ENCODE results near the gene PLCB1. TPM values are rescaled to one million over a fixed set of nuclear protein-coding genes. Genes with fewer than 3 reads are reported as not detected.

Gene PLCB1
- total RNA-seq, 1 experiment from 2014 or later: 6.0 TPM

DNA sequence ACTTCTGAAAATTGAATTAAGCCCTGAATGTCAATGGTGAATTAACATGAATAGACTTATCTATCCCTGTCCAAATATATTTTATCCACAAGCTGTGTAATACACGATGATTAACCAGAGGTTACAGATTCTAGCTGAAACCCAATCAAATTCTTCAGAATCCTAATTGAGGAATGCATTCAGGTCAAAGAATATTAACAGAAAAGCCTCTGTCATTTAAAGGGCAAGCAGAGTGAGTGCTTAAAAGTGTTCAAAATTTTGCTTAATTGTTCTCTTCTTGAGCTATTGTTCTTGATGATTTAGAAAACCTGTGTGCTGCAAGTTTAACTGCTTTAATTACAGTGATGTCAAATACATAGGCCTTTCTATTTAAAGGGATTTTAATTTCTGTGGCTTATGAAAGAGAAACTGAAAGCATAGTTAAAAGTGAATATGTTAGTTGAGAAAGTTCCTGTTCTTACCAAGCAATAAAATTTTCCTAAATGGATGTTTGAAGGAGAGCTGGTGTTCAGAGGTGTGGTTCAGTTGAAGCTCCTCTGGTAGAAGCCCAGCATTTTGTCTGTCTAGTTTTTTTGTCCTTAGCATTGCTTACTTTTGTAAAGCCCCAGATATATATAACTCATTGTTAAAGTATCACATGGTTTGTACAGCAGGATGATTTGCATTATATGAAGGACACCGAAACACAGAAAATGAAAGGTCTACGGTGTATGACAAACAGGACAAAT lies 470.5 kb downstream of the PLCB1 start:
- no TSS peak for BruUV-seq (replicated peaks)
- CTCF ChIA-PET: no interaction called here
- no peaks in the 10 kb centered on the region for H3K9me3 Mint-ChIP-seq (ENCODE audit: low read depth, unreplicated experiment)

GRCh38 chr20:8608470-8608869 lies 476.4 kb downstream of the PLCB1 start:
- no peak for TF ChIP-seq CTCF (IDR thresholded peaks at IDR 0.05; ENCODE audit: unreplicated experiment)
- no peak overlapping the region for H3K27ac Mint-ChIP-seq (ENCODE audit: unreplicated experiment)
- CTCF ChIA-PET: no interaction called here
- H3K4me1 Mint-ChIP-seq (ENCODE audit: low read depth, unreplicated experiment): no peaks in the 10 kb centered on the region
- no peaks in the 10 kb centered on the region for H3K27me3 Mint-ChIP-seq (ENCODE audit: unreplicated experiment)
- no peak overlapping the region for H3K4me3 Mint-ChIP-seq (ENCODE audit: low read depth, unreplicated experiment)
- intact Hi-C loops (cut with micrococcal nuclease; ENCODE audit: unreplicated experiment): no loop called here
- no TSS peak for BruUV-seq (replicated peaks)
- H3K9me3 Mint-ChIP-seq (ENCODE audit: low read depth, unreplicated experiment): no peaks in the 10 kb centered on the region
- H3K36me3 Mint-ChIP-seq (ENCODE audit: insufficient read depth, unreplicated experiment): no peaks in the 10 kb centered on the region
- DNase-seq: no peak

More for the DNA sequence above, 470.5 kb downstream of the PLCB1 start:
- Mint-ChIP-seq H3K27me3 (ENCODE audit: unreplicated experiment) (no peaks in the 10 kb centered on the region), H3K4me3 (ENCODE audit: low read depth, unreplicated experiment) (no peak overlapping the region), H3K36me3 (ENCODE audit: insufficient read depth, unreplicated experiment) (peaks cover 7% of the 10 kb centered on the region), H3K4me1 (ENCODE audit: low read depth, unreplicated experiment) (peaks cover 9% of the 10 kb centered on the region), H3K27ac (ENCODE audit: unreplicated experiment) (no peak overlapping the region)
- TF ChIP-seq CTCF (IDR thresholded peaks at IDR 0.05; ENCODE audit: unreplicated experiment): no peak
- intact Hi-C loops (cut with micrococcal nuclease; ENCODE audit: unreplicated experiment): no loop called here
- no peak for DNase-seq

DNA sequence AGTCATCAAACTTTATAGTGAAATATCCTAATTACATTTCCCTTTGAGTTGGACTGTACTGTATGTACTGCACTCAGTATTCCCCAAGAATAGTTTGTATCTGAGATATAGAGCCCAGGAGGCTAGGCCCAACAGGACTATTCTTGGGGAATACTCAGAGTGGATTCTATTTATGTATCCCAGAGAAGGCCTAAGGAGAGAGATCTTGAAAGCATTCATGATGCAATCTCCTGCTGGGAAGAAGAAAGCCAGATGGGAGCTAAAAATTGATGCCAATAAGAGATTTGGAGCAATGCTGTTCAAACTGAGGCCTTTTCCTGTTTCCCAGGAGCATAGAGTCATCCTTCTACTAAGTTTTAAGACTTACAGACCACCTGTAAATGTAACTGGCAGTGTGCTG lies 484.7 kb downstream of the PLCB1 start:
- no peak for TF ChIP-seq CTCF (IDR thresholded peaks at IDR 0.05; ENCODE audit: unreplicated experiment)
- CTCF ChIA-PET: no interaction called here
- Mint-ChIP-seq H3K27ac (ENCODE audit: unreplicated experiment) (no peak overlapping the region), H3K9me3 (ENCODE audit: low read depth, unreplicated experiment) (no peaks in the 10 kb centered on the region), H3K4me3 (ENCODE audit: low read depth, unreplicated experiment) (no peak overlapping the region), H3K36me3 (ENCODE audit: insufficient read depth, unreplicated experiment) (no peaks in the 10 kb centered on the region), H3K27me3 (ENCODE audit: unreplicated experiment) (no peaks in the 10 kb centered on the region), H3K4me1 (ENCODE audit: low read depth, unreplicated experiment) (no peaks in the 10 kb centered on the region)
- no TSS peak for BruUV-seq (replicated peaks)
- intact Hi-C loops (cut with micrococcal nuclease; ENCODE audit: unreplicated experiment): no loop called here
- no peak for DNase-seq

- Mint-ChIP-seq H3K4me3 (ENCODE audit: low read depth, unreplicated experiment) (no peak overlapping the region), H3K4me1 (ENCODE audit: low read depth, unreplicated experiment) (no peaks in the 10 kb centered on the region), H3K9me3 (ENCODE audit: low read depth, unreplicated experiment) (no peaks in the 10 kb centered on the region), H3K27ac (ENCODE audit: unreplicated experiment) (no peak overlapping the region), H3K27me3 (ENCODE audit: unreplicated experiment) (peaks cover 16% of the 10 kb centered on the region), H3K36me3 (ENCODE audit: insufficient read depth, unreplicated experiment) (no peaks in the 10 kb centered on the region)
- no peak for DNase-seq
- no peak for TF ChIP-seq CTCF (IDR thresholded peaks at IDR 0.05; ENCODE audit: unreplicated experiment)
- BruUV-seq (replicated peaks): no TSS peak
- intact Hi-C loops (cut with micrococcal nuclease; ENCODE audit: unreplicated experiment): no loop called here
- CTCF ChIA-PET: no interaction called here
These were observed 488.9 kb downstream of the PLCB1 start for GRCh38 chr20:8621001-8621400.

All from Calu3 (cell line).